NB4 (cell line): ENCODE results near the gene COL4A6.

Experiments used
- DNase-seq: peaks from one replicate; pipeline ENCODE4 v3.0.0; 2010; ENCODE audit warnings: low read depth
- H3K4me3 ChIP-seq: one replicate; pipeline ENCODE4 v1.5.1; 2011; ENCODE audit warnings: mild to moderate bottlenecking, low read depth, low read length, moderate library complexity
- CTCF ChIP-seq: IDR thresholded peaks from one replicate; pipeline ENCODE4 v1.5.1; 2012; ENCODE audit warnings: low read depth, low read length
- MAX ChIP-seq: IDR thresholded peaks from 2 replicates; pipeline ENCODE4 v1.6.1; 2011; ENCODE audit warnings: low read depth, low read length
- MYC ChIP-seq: IDR thresholded peaks from 2 replicates; pipeline ENCODE4 v1.6.1; 2011; ENCODE audit warnings: low read depth, low read length
- POLR2A ChIP-seq: IDR thresholded peaks from 2 replicates; pipeline ENCODE4 v1.6.1; 2011; ENCODE audit warnings: mild to moderate bottlenecking; ENCODE audit not compliant: insufficient read length; ENCODE audit errors: extremely low read depth

Gene COL4A6

GRCh38 chrX:108245462-108245861 lies 192.8 kb downstream of the COL4A6 start:
- TF ChIP-seq CTCF (peak; percentile 11), MYC (no peak)
- peak; percentile 2 for DNase-seq
- no peak overlapping the region for H3K4me3 ChIP-seq

- H3K4me3 ChIP-seq: no peak overlapping the region
- TF ChIP-seq MYC: no peak
- TF ChIP-seq MAX: no peak
- no peak for TF ChIP-seq POLR2A
- TF ChIP-seq CTCF: no peak
- DNase-seq: no peak
Measured at GRCh38 chrX:108235986-108236385, 202.2 kb downstream of the COL4A6 start.

- H3K4me3 ChIP-seq: no peak overlapping the region
- DNase-seq: no peak
- TF ChIP-seq CTCF: no peak
- TF ChIP-seq MAX: no peak
- TF ChIP-seq POLR2A: no peak
- no peak for TF ChIP-seq MYC
Measured at GRCh38 chrX:108230574-108230973, 207.6 kb downstream of the COL4A6 start.

GRCh38 chrX:108224727-108225621 lies 213.2 kb downstream of the COL4A6 start:
- no peak overlapping the region for H3K4me3 ChIP-seq
- DNase-seq: peak; percentile 31
- TF ChIP-seq CTCF (peak; percentile 51), MAX (no peak), MYC (no peak), POLR2A (no peak)

- DNase-seq: no peak
- TF ChIP-seq POLR2A: no peak
- TF ChIP-seq MYC: no peak
- TF ChIP-seq CTCF: no peak
- TF ChIP-seq MAX: no peak
- H3K4me3 ChIP-seq: no peak overlapping the region
Measured at GRCh38 chrX:108224218-108224617, 214.0 kb downstream of the COL4A6 start.

- TF ChIP-seq CTCF: no peak
- no peak for DNase-seq
- H3K4me3 ChIP-seq: no peak overlapping the region
Measured at GRCh38 chrX:108223585-108223984, 214.6 kb downstream of the COL4A6 start.
